NOMO-1 (cell line): ENCODE measurements around the gene MRC1.

Experiments
- DNase-seq, 2 experiments: peaks; one replicate each; lab custom pipeline; 2025; ENCODE audit not compliant: unreplicated experiment in 2 of 2; lab: John Stamatoyannopoulos, UW

Gene MRC1

GRCh38 chr10:17795083-17795482 is 14.1 kb upstream of the MRC1 start:
- DNase-seq: no peak

DNA sequence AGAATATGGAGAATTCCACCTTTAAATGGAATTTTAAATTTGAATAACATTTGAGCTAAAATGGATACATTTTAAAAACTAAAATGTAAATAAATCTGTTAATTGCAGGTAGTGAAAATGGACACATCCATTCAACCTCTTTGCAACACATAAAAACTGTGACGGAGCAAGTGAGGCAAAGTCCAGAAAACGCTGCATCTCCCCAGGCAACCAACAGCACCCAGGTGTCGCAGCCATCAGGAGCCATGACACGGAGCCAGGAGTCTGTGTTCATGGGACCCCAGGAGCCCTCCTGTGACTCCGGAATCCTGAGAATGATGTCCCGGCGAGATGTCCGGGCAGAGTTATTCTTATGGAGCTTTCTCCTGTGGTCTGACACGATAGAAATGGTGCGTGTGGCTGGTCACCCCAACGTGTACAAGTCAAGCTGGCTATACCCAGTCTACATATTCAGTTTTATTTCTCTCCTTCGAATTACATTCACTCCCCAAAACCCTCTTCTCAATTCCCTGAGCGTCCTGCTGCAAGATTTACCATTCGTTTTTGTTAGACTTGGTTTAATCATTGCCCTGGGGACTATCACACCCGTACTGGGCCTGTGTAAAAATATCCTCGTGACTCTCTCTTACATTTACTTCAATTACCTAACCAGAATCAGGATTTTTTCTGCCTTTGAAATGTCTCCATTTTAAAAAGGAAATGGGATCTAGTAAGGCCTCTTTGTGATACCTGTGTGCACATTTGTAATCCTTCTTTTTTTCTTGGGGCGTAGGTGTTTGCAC is 13.1 kb upstream of the MRC1 start:
- DNase-seq: no peak

- no peak for DNase-seq
Measured at GRCh38 chr10:17801507-17801906, 7.6 kb upstream of the MRC1 start.

GRCh38 chr10:17802350-17802749 is 6.8 kb upstream of the MRC1 start:
- DNase-seq: no peak

- no peak for DNase-seq
Measured at GRCh38 chr10:17802976-17803375, 6.2 kb upstream of the MRC1 start.

DNA sequence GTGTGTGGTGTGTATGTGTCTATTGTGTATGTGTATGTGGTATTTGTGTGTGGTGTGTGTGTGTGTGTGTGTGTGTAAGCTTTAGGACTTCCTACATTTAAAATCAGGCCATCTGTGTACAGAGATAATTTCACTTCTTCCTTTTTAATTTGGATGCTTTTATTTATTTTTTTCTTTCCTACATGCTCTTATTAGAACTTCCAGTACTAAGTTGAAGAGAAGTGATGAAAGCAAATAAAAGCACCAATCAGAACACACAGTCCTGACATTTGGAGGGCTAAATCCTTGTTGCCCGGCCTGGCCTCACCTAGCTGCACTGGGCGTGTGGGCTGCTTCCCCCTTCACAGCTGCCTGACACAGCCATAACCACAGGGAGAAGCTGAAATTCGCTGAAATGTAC is 3.8 kb upstream of the MRC1 start:
- peak in 1 of 2 experiments; percentile 47 for DNase-seq

GRCh38 chr10:17805921-17806577 is 3.1 kb upstream of the MRC1 start:
- peak in 1 of 2 experiments; percentile 9 for DNase-seq

DNA sequence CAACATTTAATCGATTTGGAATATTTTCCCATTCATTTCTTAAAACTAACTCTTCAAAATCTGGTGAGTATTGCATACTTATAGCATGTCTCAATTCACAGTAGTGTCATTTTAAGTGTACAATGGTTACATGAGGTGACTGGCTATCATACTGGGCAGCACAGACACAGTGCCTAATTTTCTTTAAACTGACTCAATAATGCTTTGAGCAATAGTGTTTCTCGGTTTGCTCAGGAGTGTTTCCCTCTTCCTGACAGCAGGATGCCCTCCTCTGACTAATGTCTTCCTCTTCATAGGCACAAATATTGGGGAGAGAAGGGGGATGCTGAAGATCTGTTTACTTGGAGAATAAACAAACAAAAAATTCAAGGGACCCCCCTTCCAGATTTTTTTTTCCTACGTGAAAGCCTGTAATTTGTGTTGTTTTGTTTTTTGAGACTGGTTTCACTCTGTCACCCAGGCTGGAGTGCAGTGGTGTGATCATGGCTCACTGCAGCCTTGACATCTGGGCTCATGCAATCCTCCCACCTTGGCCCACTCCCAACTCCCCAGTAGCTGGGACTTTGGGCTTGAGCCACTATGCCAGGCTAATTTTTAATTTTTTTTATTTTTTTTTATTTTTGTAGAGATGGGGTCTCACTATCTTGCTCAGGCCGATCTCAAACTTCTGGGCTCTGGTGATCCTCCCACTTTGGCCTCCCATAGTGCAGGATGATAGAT is 2.2 kb downstream of the MRC1 start:
- DNase-seq: no peak

DNA sequence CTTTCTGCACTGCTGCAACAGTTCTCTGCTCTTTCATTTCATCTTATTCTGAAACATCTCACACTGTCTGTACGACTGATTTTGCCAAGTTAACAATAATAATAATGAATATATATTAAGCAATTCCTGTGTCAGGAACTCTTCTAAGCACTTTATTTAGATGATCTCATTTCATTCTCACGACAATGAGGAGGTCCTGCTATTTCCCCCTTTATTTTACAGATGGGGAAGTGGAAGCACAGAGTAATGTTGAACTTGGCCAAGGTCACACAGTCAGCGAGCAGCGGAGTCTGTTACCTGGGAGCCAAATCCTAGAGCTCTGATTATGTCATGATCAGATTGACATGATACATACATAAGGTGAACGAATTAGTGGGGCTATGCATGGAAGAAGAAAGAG is 5.8 kb downstream of the MRC1 start:
- peak in 1 of 2 experiments; percentile 39 for DNase-seq

- no peak for DNase-seq
Measured at GRCh38 chr10:17816199-17816598, 7.1 kb downstream of the MRC1 start.

DNA sequence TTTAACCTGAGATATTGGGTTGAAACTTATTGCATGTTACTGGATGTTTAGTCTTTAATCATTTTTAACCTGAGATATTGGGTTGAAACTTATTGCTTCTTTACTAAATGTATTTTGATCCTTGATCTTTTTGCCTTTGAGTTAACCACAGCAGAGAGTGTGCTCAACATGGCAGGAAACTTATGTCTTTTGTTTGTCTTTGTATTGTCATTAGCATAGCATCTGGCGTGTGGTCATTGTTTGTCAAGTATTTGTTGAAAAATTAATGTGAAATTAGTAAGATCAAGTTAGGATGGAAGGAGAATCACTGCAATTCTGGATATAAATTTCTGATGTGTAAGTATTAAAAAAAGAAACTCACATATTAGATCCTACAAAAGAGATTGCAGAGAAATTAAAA is 8.2 kb downstream of the MRC1 start:
- DNase-seq: no peak

- DNase-seq: no peak
Measured at GRCh38 chr10:17817790-17818189, 8.6 kb downstream of the MRC1 start.

DNA sequence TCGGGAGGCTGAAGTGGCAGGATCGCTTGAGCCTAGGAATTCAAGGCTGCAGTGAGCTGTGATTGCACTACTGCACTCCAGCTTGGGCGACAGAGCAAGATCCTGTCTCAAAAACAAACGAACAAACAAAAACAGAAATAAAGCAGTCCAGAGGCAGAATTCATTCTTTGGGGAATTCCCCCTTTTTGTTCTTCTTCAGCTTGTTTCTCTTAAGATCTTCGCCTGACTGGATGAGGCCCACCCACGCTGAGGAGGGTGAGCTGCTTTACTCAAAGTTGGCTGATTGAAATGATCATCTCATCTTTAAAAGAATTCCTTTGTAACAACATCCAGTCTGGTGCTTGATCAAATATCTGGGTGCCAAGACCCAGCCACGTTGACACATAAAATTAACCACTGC is 10.7 kb downstream of the MRC1 start:
- DNase-seq: no peak

GRCh38 chr10:17820943-17821342 is 11.8 kb downstream of the MRC1 start:
- no peak for DNase-seq

- peak in 1 of 2 experiments; percentile 19 for DNase-seq
Measured at GRCh38 chr10:17821893-17822292, 12.7 kb downstream of the MRC1 start.

- peak; percentile 50 to 90 for DNase-seq
Measured at GRCh38 chr10:17831341-17831740, 22.2 kb downstream of the MRC1 start.

- no peak for DNase-seq
Measured at GRCh38 chr10:17831896-17832295, 22.7 kb downstream of the MRC1 start.

- DNase-seq: no peak
Measured at GRCh38 chr10:17833656-17834055, 24.5 kb downstream of the MRC1 start.

DNA sequence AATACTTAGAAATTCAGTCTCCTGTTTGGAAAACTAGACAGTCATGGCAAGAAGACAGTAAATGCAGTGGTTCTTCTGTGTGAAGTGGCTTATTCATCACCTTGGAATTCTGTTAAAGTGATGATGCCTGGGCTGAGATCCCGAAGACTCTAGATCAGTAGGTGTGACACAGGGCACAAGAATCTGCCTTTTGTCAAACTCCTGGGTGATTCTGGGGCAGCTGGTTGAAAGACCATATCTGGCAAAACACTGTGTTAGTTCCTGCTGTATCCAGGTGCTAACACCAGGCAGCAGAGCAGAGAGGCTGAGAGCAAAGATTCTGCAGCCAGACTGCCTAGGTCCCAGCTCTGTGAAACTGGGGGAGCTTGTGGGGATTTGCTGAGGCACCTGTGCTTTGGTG is 26.5 kb downstream of the MRC1 start:
- no peak for DNase-seq

- peak in 1 of 2 experiments; percentile 26 for DNase-seq
Measured at GRCh38 chr10:17836942-17837341, 27.8 kb downstream of the MRC1 start.

GRCh38 chr10:17838080-17838648 is 29.0 kb downstream of the MRC1 start:
- DNase-seq: peak; percentile 11 to 71
